Thyroid gland (tissue), 4 donors: Measurements from ENCODE around the gene L3MBTL4. TPM values are rescaled to one million over a fixed set of nuclear protein-coding genes. Genes with fewer than 3 reads are reported as not detected.

Experiments
- DNase-seq, 2 donors: peaks; one replicate each; pipeline ENCODE4 v3.0.0-alpha.2; 2019
- H3K27ac ChIP-seq, 3 donors: fragments of 200-600 bp; sonication (generic); 1 replicate in 2 of 3; 2 replicates in 1 of 3; pipeline ENCODE4 v1.5.1; 2016 to 2019; ENCODE audit warnings: mild to moderate bottlenecking in 1 of 3, moderate library complexity in 1 of 3
- H3K27me3 ChIP-seq: fragments of 200-600 bp; sonication (generic); one replicate; pipeline ENCODE4 v1.5.1; 2019
- H3K36me3 ChIP-seq, 2 donors: fragments of 200-600 bp; sonication (generic); one replicate each; pipeline ENCODE4 v1.5.1; 2016 to 2019
- H3K4me1 ChIP-seq, 2 donors: fragments of 200-600 bp; sonication (generic); one replicate each; pipeline ENCODE4 v1.5.1; 2017 to 2019
- H3K4me3 ChIP-seq, 3 donors: fragments of 200-600 bp; sonication (generic); replicated peaks in 1 of 3; 1 replicate in 2 of 3; 2 replicates in 1 of 3; pipeline ENCODE4 v1.5.1; 2016; ENCODE audit warnings: mild to moderate bottlenecking in 1 of 3
- H3K9me3 ChIP-seq: fragments of 200-600 bp; sonication (generic); one replicate; pipeline ENCODE4 v1.5.1; 2017
- CTCF ChIP-seq, 6 experiments: fragments of 200-600 bp in 3 of 6; fragments of 450-650 bp in 3 of 6; sonication (generic) in 3 of 6; IDR thresholded peaks; one replicate each; pipeline ENCODE4 v1.5.1; 2016 to 2019; ENCODE audit warnings: antibody characterized with exemption in 6 of 6, mild to moderate bottlenecking in 2 of 6, inconsistent platforms in 1 of 6, moderate library complexity in 1 of 6
- POLR2A ChIP-seq, 2 donors: fragments of 450-650 bp; IDR thresholded peaks; one replicate each; pipeline ENCODE4 v1.6.1; 2017; ENCODE audit warnings: antibody characterized with exemption in 2 of 2, mild to moderate bottlenecking in 2 of 2, moderate library complexity in 1 of 2
- WGBS, 2 donors: methylation state at CpG; one replicate each; pipeline ENCODE4 v1.1.5; 2017; 5-methylcytosine and 5-hydroxymethylcytosine counted together
- intact Hi-C: fragments of 100-400 bp; cut with DNase I; formaldehyde crosslinking; loops from one replicate; pipeline ENCODE4 v1.15.1; 2023
- total RNA-seq, 4 donors: library from RNA; depleted of rRNA; stranded (reverse); fragments of >200 nt; gene quantifications; one replicate each; pipeline ENCODE4 v1.2.3, GENCODE V29; 2016

L3MBTL4 gene
- total RNA-seq, 4 donors from 2014 or later = 15.2 to 37.1 (median 24.3) TPM

GRCh38 chr18:6009756-6010155 is 405.0 kb downstream of the L3MBTL4 start:
- Histone ChIP-seq H3K27ac (no peak overlapping the region), H3K27me3 (no peaks in the 10 kb centered on the region), H3K4me1 (no peaks in the 10 kb centered on the region), H3K9me3 (no peaks in the 10 kb centered on the region), H3K36me3 (no peaks in the 10 kb centered on the region), H3K4me3 (no peak overlapping the region)
- DNase-seq = no peak
- 69 to 70% methylated on average over 4 of the region's 4 CpGs for WGBS, 2 donors
- no peak for TF ChIP-seq CTCF (IDR thresholded peaks at IDR 0.05)
- no peak for TF ChIP-seq POLR2A (IDR thresholded peaks at IDR 0.05)
- intact Hi-C loops = no loop called here

GRCh38 chr18:6004683-6005082 is 410.0 kb downstream of the L3MBTL4 start:
- Histone ChIP-seq H3K36me3 (no peaks in the 10 kb centered on the region), H3K4me1 (no peaks in the 10 kb centered on the region), H3K4me3 (no peak overlapping the region), H3K9me3 (no peaks in the 10 kb centered on the region), H3K27ac (no peak overlapping the region), H3K27me3 (no peaks in the 10 kb centered on the region)
- WGBS, 2 donors = 92 to 94% methylated on average over 3 of the region's 3 CpGs
- intact Hi-C loops = no loop called here
- TF ChIP-seq POLR2A (IDR thresholded peaks at IDR 0.05) = no peak
- DNase-seq = no peak

GRCh38 chr18:6004119-6004518 is 410.6 kb downstream of the L3MBTL4 start:
- intact Hi-C loops = no loop called here
- WGBS, 2 donors = 77 to 87% methylated on average over 3 of the region's 3 CpGs
- no peak for TF ChIP-seq CTCF (IDR thresholded peaks at IDR 0.05)

GRCh38 chr18:6001867-6002266 is 412.8 kb downstream of the L3MBTL4 start:
- intact Hi-C loops = no loop called here
- 86 to 89% methylated on average over 2 of the region's 2 CpGs for WGBS, 2 donors

More at GRCh38 chr18:6004119-6004518, 410.6 kb downstream of the L3MBTL4 start:
- DNase-seq = no peak
- no peak overlapping the region for H3K27ac ChIP-seq
- H3K9me3 ChIP-seq = no peaks in the 10 kb centered on the region
- no peaks in the 10 kb centered on the region for H3K27me3 ChIP-seq
- no peak overlapping the region for H3K4me3 ChIP-seq
- H3K36me3 ChIP-seq = no peaks in the 10 kb centered on the region
- no peaks in the 10 kb centered on the region for H3K4me1 ChIP-seq

GRCh38 chr18:5998907-5999306 is 415.8 kb downstream of the L3MBTL4 start:
- TF ChIP-seq POLR2A (IDR thresholded peaks at IDR 0.05) (no peak), CTCF (IDR thresholded peaks at IDR 0.05) (no peak)
- H3K27ac ChIP-seq = no peak overlapping the region
- H3K4me3 ChIP-seq = no peak overlapping the region
- no peak for DNase-seq
- no peaks in the 10 kb centered on the region for H3K36me3 ChIP-seq
- no peaks in the 10 kb centered on the region for H3K4me1 ChIP-seq
- no peaks in the 10 kb centered on the region for H3K9me3 ChIP-seq
- intact Hi-C loops = no loop called here
- H3K27me3 ChIP-seq = no peaks in the 10 kb centered on the region

More at GRCh38 chr18:6001867-6002266, 412.8 kb downstream of the L3MBTL4 start:
- H3K9me3 ChIP-seq = no peaks in the 10 kb centered on the region
- H3K27me3 ChIP-seq = no peaks in the 10 kb centered on the region
- H3K36me3 ChIP-seq = no peaks in the 10 kb centered on the region
- H3K4me3 ChIP-seq = no peak overlapping the region
- DNase-seq = no peak
- H3K4me1 ChIP-seq = no peaks in the 10 kb centered on the region
- TF ChIP-seq POLR2A (IDR thresholded peaks at IDR 0.05) (no peak), CTCF (IDR thresholded peaks at IDR 0.05) (no peak)
- no peak overlapping the region for H3K27ac ChIP-seq
